Measurements from ENCODE around the gene TNFSF15.

- TF ChIP-seq CTCF (IDR thresholded peaks at IDR 0.05), result no peak
- TF ChIP-seq EP300 (IDR thresholded peaks at IDR 0.05), result no peak
These were observed 41.9 kb upstream of the TNFSF15 start for GRCh38 chr9:114847492-114848417.
